Mucosa of rectum (tissue), 2 donors: ENCODE results near the gene GID4.

Experiments
- H3K27ac ChIP-seq, 2 donors: one replicate each; pipeline ENCODE4 v1.7.0; 2013; ENCODE audit warnings: inconsistent platforms in 2 of 2, low read depth in 2 of 2, low read length in 2 of 2
- H3K27me3 ChIP-seq, 2 donors: one replicate each; pipeline ENCODE4 v1.7.0; 2013; ENCODE audit warnings: low read length in 2 of 2; ENCODE audit not compliant: control insufficient read depth in 2 of 2, insufficient read depth in 2 of 2
- H3K36me3 ChIP-seq, 2 donors: one replicate each; pipeline ENCODE4 v1.7.0; 2013; ENCODE audit warnings: low read length in 2 of 2; ENCODE audit not compliant: control insufficient read depth in 2 of 2, insufficient read depth in 2 of 2
- H3K4me1 ChIP-seq, 2 donors: one replicate each; pipeline ENCODE4 v1.7.0; 2013; ENCODE audit warnings: low read length in 2 of 2, mild to moderate bottlenecking in 1 of 2; ENCODE audit not compliant: control insufficient read depth in 2 of 2, insufficient read depth in 2 of 2
- H3K4me3 ChIP-seq, 2 donors: one replicate each; pipeline ENCODE4 v1.7.0; 2013; ENCODE audit warnings: low read length in 2 of 2
- H3K9ac ChIP-seq, 2 donors: one replicate each; pipeline ENCODE4 v1.7.0; 2013; ENCODE audit warnings: low read length in 2 of 2, low read depth in 1 of 2, mild to moderate bottlenecking in 1 of 2
- H3K9me3 ChIP-seq, 2 donors: one replicate each; pipeline ENCODE4 v1.7.0; 2013; ENCODE audit warnings: low read length in 2 of 2; ENCODE audit not compliant: control insufficient read depth in 2 of 2
- donor health status: healthy.
- donor health status: Normal muscosa, but diverticular disease.

GID4 gene

DNA sequence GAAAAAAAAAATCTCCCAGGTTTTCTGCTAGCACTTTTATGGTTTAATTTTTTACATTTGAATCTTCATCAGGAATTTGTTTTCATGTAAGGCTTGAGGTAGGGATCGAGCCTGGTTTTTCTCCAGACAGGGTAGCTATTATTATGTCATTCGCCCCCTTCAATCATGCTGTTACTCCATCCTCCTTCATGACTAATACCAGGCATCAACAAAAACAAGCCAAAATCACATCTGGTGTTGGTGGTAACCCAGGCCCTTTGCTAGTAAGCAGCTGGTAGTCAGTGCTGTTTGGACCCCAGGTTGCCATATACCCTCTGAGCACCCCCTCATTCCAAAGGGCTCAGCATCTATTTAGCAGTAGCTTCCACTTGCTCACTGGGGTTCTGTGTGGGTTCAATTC lies 37.0 kb upstream of the GID4 start:
- H3K27me3 ChIP-seq, result no peaks in the 10 kb centered on the region
- no peaks in the 10 kb centered on the region for H3K4me1 ChIP-seq
- H3K4me3 ChIP-seq, result no peak overlapping the region
- H3K9ac ChIP-seq, result no peak overlapping the region
- no peak overlapping the region for H3K27ac ChIP-seq
- H3K36me3 ChIP-seq, result no peaks in the 10 kb centered on the region
- H3K9me3 ChIP-seq, result no peaks in the 10 kb centered on the region

GRCh38 chr17:18004345-18004744 lies 34.9 kb upstream of the GID4 start:
- H3K4me3 ChIP-seq, result no peak overlapping the region
- H3K9ac ChIP-seq, result no peak overlapping the region
- peaks cover 0 to 6% of the 10 kb centered on the region in 2 donors for H3K36me3 ChIP-seq
- no peaks in the 10 kb centered on the region for H3K4me1 ChIP-seq
- H3K9me3 ChIP-seq, result no peaks in the 10 kb centered on the region
- H3K27me3 ChIP-seq, result no peaks in the 10 kb centered on the region
- no peak overlapping the region for H3K27ac ChIP-seq

DNA sequence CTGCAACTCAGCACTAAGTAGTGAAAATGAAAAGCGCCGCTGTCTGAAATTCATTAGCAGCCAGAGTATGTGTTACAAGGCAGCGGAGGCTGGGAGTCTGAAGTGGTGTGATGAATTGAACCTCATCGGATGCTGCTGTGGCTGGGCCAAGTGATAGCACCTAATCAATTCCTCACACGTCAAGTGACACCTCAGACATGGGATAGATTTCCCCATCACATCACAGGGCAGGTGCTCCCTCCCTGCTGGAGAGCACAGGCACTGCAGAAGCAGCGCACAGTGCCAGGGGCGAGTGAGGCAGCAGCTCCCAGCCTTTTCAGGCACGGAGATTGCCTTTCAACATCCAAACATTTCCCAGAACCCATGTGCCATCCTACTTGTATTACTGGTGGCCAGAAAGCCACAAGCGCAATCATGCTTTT lies 34.3 kb upstream of the GID4 start:
- Histone ChIP-seq H3K4me3 (no peak overlapping the region), H3K36me3 (peaks cover 3 to 6% of the 10 kb centered on the region in 2 donors), H3K27me3 (no peaks in the 10 kb centered on the region), H3K9me3 (no peaks in the 10 kb centered on the region), H3K9ac (no peak overlapping the region), H3K4me1 (no peaks in the 10 kb centered on the region), H3K27ac (no peak overlapping the region)

DNA sequence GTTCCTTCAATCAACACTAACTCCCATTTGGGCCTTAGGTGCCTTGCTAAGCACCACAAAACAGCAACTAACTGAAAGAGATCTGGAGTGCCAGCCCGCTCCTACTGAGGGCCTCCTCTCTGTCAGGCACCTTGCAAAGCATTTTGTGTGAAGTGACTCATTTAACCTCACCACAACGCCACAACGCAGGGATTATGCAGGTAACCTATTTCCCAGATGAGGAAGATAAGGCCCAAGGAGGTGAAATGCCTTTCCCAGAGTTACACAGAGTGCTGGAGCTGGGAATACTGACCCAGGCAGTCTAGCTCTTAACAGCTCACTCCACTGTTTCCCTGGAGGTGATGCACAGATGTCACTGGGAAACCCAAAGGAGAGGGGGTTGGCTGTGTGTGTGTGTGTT lies 33.7 kb upstream of the GID4 start:
- Histone ChIP-seq H3K36me3 (peaks cover 6 to 7% of the 10 kb centered on the region in 2 donors), H3K27ac (no peak overlapping the region)

DNA sequence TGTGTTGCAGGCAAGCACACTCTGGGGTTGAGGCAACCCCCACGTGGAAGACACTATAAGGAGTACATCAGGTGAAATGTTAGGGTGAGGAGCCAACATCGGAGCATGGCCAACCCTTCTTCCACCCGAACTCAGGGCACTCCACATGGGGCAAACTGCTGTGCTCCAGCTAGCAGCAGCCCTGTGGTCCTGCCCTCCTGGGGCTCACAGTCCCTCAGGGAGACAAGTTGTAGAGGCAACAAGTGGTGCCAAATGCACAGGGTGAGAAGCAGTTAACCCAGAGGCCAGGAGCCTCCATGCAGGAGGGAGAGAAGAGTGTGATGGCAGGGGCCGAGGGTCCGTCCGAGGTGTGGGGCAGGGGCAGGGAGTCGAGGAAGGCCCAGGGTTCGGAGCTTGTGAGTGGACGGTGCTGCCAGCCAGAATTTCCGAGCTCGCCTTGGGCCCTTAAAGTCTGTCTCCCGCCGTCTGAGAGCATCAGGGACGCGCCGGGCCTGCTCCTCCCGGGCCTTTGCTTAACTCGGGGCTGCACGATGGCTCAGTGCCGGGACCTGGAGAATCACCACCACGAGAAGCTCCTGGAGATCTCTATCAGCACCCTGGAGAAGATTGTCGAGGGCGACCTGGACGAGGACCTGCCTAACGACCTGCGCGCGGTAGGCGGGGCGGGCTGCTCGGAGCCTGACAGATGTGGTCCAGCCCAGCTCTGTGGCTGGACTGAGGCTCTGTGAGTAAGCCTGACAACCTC lies 32.5 kb upstream of the GID4 start:
- Histone ChIP-seq H3K36me3 (peaks cover 8 to 10% of the 10 kb centered on the region in 2 donors), H3K9ac (no peak overlapping the region)

More for the DNA sequence above, 33.7 kb upstream of the GID4 start:
- H3K9me3 ChIP-seq, result no peaks in the 10 kb centered on the region
- H3K4me3 ChIP-seq, result no peak overlapping the region
- H3K9ac ChIP-seq, result no peak overlapping the region
- H3K27me3 ChIP-seq, result no peaks in the 10 kb centered on the region
- no peaks in the 10 kb centered on the region for H3K4me1 ChIP-seq

DNA sequence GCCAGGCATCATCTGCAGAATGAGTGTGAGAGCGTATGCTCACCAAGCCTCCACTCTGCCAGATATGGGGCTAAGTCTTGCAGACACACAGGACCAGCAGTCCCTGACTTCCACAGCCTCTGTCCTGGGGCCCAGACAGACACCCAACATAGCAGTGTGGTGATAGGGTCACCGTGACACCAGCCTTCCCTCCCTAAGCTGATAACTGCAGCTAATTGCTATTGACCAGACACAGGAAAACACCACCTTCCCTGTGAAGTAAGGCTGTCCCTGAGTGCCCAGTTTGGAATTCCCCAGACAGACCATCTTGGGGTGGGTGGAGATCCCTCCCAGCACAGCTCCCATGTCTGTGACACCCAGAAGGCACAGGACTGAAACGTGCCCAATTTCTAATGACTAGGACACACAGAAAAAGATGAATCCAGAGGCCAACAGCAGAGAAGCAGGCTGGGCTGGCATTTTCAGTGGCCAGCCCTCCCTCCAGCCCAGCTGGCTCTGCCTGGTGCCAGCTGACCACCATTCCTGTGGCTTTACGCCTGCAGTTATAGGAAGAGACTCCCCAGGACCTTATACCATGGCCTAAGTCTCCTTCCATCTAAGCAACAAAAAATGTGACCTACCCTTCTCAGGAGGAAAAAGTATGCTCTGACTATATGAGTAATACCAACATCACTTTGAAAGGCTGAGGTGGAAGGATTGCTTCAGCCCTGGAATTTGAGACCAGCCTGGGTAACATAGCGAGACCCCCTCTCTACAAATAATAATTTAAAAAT lies 30.5 kb upstream of the GID4 start:
- Histone ChIP-seq H3K27me3 (no peaks in the 10 kb centered on the region), H3K36me3 (peaks cover 8 to 10% of the 10 kb centered on the region in 2 donors), H3K27ac (no peak overlapping the region), H3K9ac (no peak overlapping the region), H3K4me1 (no peaks in the 10 kb centered on the region), H3K9me3 (no peaks in the 10 kb centered on the region), H3K4me3 (no peak overlapping the region)

More for the DNA sequence above, 32.5 kb upstream of the GID4 start:
- Histone ChIP-seq H3K9me3 (no peaks in the 10 kb centered on the region), H3K27ac (no peak overlapping the region), H3K4me1 (no peaks in the 10 kb centered on the region), H3K4me3 (no peak overlapping the region), H3K27me3 (no peaks in the 10 kb centered on the region)

- Histone ChIP-seq H3K27ac (no peak overlapping the region), H3K9ac (no peak overlapping the region), H3K27me3 (no peaks in the 10 kb centered on the region), H3K9me3 (no peaks in the 10 kb centered on the region), H3K4me3 (no peak overlapping the region), H3K4me1 (no peaks in the 10 kb centered on the region), H3K36me3 (peaks cover 8 to 10% of the 10 kb centered on the region in 2 donors)
Measured at GRCh38 chr17:18009609-18010420, 29.4 kb upstream of the GID4 start.

GRCh38 chr17:18011286-18011685 lies 27.9 kb upstream of the GID4 start:
- H3K4me3 ChIP-seq, result no peak overlapping the region
- H3K4me1 ChIP-seq, result no peaks in the 10 kb centered on the region
- peaks cover 15 to 17% of the 10 kb centered on the region in 2 donors for H3K36me3 ChIP-seq
- no peak overlapping the region for H3K27ac ChIP-seq
- no peak overlapping the region for H3K9ac ChIP-seq
- H3K27me3 ChIP-seq, result no peaks in the 10 kb centered on the region
- no peaks in the 10 kb centered on the region for H3K9me3 ChIP-seq

- H3K4me1 ChIP-seq, result no peaks in the 10 kb centered on the region
- no peak overlapping the region for H3K4me3 ChIP-seq
- no peak overlapping the region for H3K9ac ChIP-seq
- no peaks in the 10 kb centered on the region for H3K27me3 ChIP-seq
- H3K27ac ChIP-seq, result no peak overlapping the region
- no peaks in the 10 kb centered on the region for H3K9me3 ChIP-seq
- H3K36me3 ChIP-seq, result peaks cover 16 to 25% of the 10 kb centered on the region in 2 donors
Measured at GRCh38 chr17:18014006-18014405, 25.2 kb upstream of the GID4 start.

DNA sequence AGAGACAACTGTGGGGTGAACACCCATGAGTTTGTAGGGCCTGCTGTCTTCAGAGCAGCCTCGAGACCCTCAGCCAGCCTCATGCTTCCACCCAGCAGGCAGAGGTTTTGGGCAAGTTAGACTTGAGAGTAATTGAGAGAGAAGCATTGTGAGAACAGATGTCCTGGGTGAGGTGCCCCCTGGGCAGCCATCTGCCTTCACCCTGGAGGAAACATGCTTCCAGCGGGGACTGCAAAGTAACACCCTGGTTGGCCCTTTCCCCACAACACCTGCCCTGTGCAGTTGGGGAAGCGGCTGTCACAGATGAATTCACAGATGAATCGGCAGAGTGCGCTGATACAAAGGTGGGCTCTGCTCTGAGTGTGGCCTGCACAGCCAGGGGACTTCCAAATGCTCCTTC lies 23.6 kb upstream of the GID4 start:
- Histone ChIP-seq H3K27me3 (no peaks in the 10 kb centered on the region), H3K4me3 (no peak overlapping the region), H3K4me1 (no peaks in the 10 kb centered on the region), H3K36me3 (peaks cover 21 to 22% of the 10 kb centered on the region in 2 donors), H3K9me3 (no peaks in the 10 kb centered on the region), H3K27ac (no peak overlapping the region), H3K9ac (no peak overlapping the region)
